ENCODE measurements around the gene SALL3.

DNA sequence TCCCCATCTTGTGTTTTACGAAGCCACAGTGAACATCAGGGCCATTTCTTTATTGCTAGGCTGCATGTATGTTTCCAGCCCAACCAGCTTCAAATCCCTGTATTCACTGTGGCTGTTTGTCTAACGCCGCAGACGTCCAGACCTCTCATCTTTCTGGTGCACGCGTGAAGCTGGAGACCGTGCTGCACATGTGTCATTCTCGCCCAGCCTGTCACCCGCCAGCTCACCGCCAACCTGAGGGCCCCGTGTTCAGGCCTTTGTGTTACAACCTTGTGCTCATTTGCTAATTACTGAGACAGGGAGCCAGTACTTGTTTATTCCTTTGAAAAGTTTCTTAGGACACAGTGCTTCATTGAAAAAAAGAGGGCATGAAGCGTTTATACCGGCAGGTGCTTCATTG lies 21.4 kb downstream of the SALL3 start:
- no peak for TF ChIP-seq CHD2 (IDR thresholded peaks at IDR 0.05; ENCODE audit: low read length)
- TF ChIP-seq, protein P1, sequence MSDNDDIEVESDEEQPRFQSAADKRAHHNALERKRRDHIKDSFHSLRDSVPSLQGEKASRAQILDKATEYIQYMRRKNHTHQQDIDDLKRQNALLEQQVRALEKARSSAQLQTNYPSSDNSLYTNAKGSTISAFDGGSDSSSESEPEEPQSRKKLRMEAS (IDR thresholded peaks at IDR 0.05): no peak
- TF ChIP-seq POLR2A (IDR thresholded peaks at IDR 0.05; ENCODE audit: control extremely low read depth in 1 of 2, low read depth in 2 of 2, low read length in 2 of 2): no peak
- TF ChIP-seq CEBPB (IDR thresholded peaks at IDR 0.05; ENCODE audit: low read depth, low read length): no peak
- TF ChIP-seq POU5F1 (IDR thresholded peaks at IDR 0.05; ENCODE audit: low read depth, low read length): no peak
- TF ChIP-seq, protein P2, sequence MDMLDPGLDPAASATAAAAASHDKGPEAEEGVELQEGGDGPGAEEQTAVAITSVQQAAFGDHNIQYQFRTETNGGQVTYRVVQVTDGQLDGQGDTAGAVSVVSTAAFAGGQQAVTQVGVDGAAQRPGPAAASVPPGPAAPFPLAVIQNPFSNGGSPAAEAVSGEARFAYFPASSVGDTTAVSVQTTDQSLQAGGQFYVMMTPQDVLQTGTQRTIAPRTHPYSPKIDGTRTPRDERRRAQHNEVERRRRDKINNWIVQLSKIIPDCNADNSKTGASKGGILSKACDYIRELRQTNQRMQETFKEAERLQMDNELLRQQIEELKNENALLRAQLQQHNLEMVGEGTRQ (IDR thresholded peaks at IDR 0.05; ENCODE audit: low read length): no peak
- TF ChIP-seq, protein P3, sequence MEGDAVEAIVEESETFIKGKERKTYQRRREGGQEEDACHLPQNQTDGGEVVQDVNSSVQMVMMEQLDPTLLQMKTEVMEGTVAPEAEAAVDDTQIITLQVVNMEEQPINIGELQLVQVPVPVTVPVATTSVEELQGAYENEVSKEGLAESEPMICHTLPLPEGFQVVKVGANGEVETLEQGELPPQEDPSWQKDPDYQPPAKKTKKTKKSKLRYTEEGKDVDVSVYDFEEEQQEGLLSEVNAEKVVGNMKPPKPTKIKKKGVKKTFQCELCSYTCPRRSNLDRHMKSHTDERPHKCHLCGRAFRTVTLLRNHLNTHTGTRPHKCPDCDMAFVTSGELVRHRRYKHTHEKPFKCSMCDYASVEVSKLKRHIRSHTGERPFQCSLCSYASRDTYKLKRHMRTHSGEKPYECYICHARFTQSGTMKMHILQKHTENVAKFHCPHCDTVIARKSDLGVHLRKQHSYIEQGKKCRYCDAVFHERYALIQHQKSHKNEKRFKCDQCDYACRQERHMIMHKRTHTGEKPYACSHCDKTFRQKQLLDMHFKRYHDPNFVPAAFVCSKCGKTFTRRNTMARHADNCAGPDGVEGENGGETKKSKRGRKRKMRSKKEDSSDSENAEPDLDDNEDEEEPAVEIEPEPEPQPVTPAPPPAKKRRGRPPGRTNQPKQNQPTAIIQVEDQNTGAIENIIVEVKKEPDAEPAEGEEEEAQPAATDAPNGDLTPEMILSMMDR (IDR thresholded peaks at IDR 0.05; ENCODE audit: control extremely low read depth in 1 of 3, insufficient read depth in 1 of 3, low read depth in 1 of 3, low read length in 3 of 3): no peak
- TF ChIP-seq RFX5 (IDR thresholded peaks at IDR 0.05; ENCODE audit: borderline replicate concordance, low read depth, low read length): no peak
- no peak for TF ChIP-seq POLR2AphosphoS5 (IDR thresholded peaks at IDR 0.05; ENCODE audit: low read depth, low read length)
- no peak for TF ChIP-seq ASH2L (IDR thresholded peaks at IDR 0.05; ENCODE audit: low read length)
- no peak for TF ChIP-seq CBX8 (IDR thresholded peaks at IDR 0.05; ENCODE audit: borderline replicate concordance, low read depth, low read length)
- TF ChIP-seq E2F6 (IDR thresholded peaks at IDR 0.05): no peak
- no peak for TF ChIP-seq JUND (IDR thresholded peaks at IDR 0.05; ENCODE audit: low read length)
- no peak for TF ChIP-seq TBP (IDR thresholded peaks at IDR 0.05; ENCODE audit: low read depth, low read length)

Measured in H1 (cell line).